PC-3 (cell line): Measurements from ENCODE around the gene P2RY6. TPM values are rescaled to one million over a fixed set of nuclear protein-coding genes. Genes with fewer than 3 reads are reported as not detected.

ENCODE experiments used
- ATAC-seq: fragments of 200-7000 bp; cut with Tn5 transposase; 2 replicates; pipeline ENCODE4 v1.9.1; 2020; ENCODE audit warnings: mild to moderate bottlenecking, moderate library complexity
- BruUV-seq: library from RNA; stranded (reverse); fragments of 400-500 nt; replicated peaks from 2 replicates; lab custom pipeline; 2021; lab: Mats Ljungman, UMichigan
- CTCF ChIA-PET: fragments of 300-600 bp; sonication (Branson Sonifier 250); formaldehyde crosslinking; loops from one replicate; lab custom pipeline; 2022; ENCODE audit warnings: antibody characterized with exemption; lab: Charles Lee
- POLR2A ChIA-PET: fragments of 300-600 bp; sonication (Branson Sonifier 250); formaldehyde crosslinking; loops from one replicate; lab custom pipeline; 2022; ENCODE audit warnings: antibody characterized with exemption; ENCODE audit not compliant: unreplicated experiment; lab: Charles Lee
- DNase-seq: peaks from one replicate; pipeline ENCODE4 v3.0.0-alpha.2; 2015
- H2AFZ ChIP-seq: fragments of 300-600 bp; sonication (generic); 2 replicates; pipeline ENCODE4 v1.6.0; 2016; ENCODE audit warnings: antibody characterized with exemption, low read length
- H3F3A ChIP-seq: fragments of 300-600 bp; sonication (generic); one replicate; pipeline ENCODE4 v1.6.0; 2017; ENCODE audit warnings: antibody characterized with exemption, low read length, control low read depth, mild to moderate bottlenecking; ENCODE audit not compliant: unreplicated experiment
- H3K27ac ChIP-seq: fragments of 300-600 bp; sonication (generic); 2 replicates; pipeline ENCODE4 v1.5.1; 2016; ENCODE audit warnings: mild to moderate bottlenecking, low read length
- H3K27me3 ChIP-seq: fragments of 300-600 bp; sonication (generic); 2 replicates; pipeline ENCODE4 v1.6.1; 2016; ENCODE audit warnings: low read length, mixed read lengths
- H3K36me3 ChIP-seq: fragments of 300-600 bp; sonication (generic); 2 replicates; pipeline ENCODE4 v1.6.1; 2016; ENCODE audit warnings: low read depth, mixed run types, low read length, mixed read lengths
- H3K4me1 ChIP-seq: fragments of 300-600 bp; sonication (generic); 2 replicates; pipeline ENCODE4 v1.5.1; 2016; ENCODE audit warnings: low read length; ENCODE audit not compliant: insufficient read depth
- H3K4me2 ChIP-seq: fragments of 300-600 bp; sonication (generic); 2 replicates; pipeline ENCODE4 v1.6.0; 2016; ENCODE audit warnings: low read length
- H3K4me3 ChIP-seq: fragments of 300-600 bp; sonication (generic); 2 replicates; pipeline ENCODE4 v1.5.1; 2016; ENCODE audit warnings: mild to moderate bottlenecking, low read length, mixed read lengths
- H3K79me2 ChIP-seq: fragments of 300-600 bp; sonication (generic); 2 replicates; pipeline ENCODE4 v1.6.1; 2017; ENCODE audit warnings: low read length, mixed read lengths
- H3K9ac ChIP-seq: fragments of 300-600 bp; sonication (generic); 2 replicates; pipeline ENCODE4 v1.6.0; 2016; ENCODE audit warnings: mild to moderate bottlenecking, low read length
- H3K9me2 ChIP-seq: fragments of 300-600 bp; sonication (generic); replicated peaks from 2 replicates; pipeline ENCODE4 v1.6.1; 2016; ENCODE audit warnings: mixed run types, low read length, mixed read lengths
- H3K9me3 ChIP-seq: fragments of 300-600 bp; sonication (generic); 2 replicates; pipeline ENCODE4 v1.6.1; 2016; ENCODE audit warnings: low read length, mixed read lengths
- H4K20me1 ChIP-seq: fragments of 300-600 bp; sonication (generic); 2 replicates; pipeline ENCODE4 v1.6.1; 2016; ENCODE audit warnings: low read length, mixed read lengths
- EZH2 ChIP-seq: fragments of 300-600 bp; sonication (generic); IDR thresholded peaks from one replicate; pipeline ENCODE4 v1.6.1; 2017; ENCODE audit warnings: antibody characterized with exemption, mild to moderate bottlenecking, low read length; ENCODE audit not compliant: unreplicated experiment
- EZH2phosphoT487 ChIP-seq: fragments of 300-600 bp; sonication (generic); IDR thresholded peaks from 2 replicates; pipeline ENCODE4 v1.6.1; 2018; ENCODE audit warnings: mild to moderate bottlenecking, antibody characterized with exemption, low read length, borderline replicate concordance
- intact Hi-C: fragments of 100-400 bp; cut with micrococcal nuclease; formaldehyde crosslinking; loops from 2 replicates; pipeline ENCODE4 v1.9.0; 2023
- total RNA-seq: library from RNA; depleted of rRNA; stranded (reverse); fragments of >200 nt; gene quantifications from 2 replicates; pipeline ENCODE4 v1.2.3, GENCODE V29; 2014
- TF ChIP-seq, protein P1 (sequence below): fragments of 300-600 bp; sonication (generic); conservative IDR thresholded peaks from 2 replicates; pipeline ENCODE4 v1.5.1; 2017; ENCODE audit warnings: antibody characterized with exemption, low read depth, mild to moderate bottlenecking, low read length

P2RY6 gene
- total RNA-seq, 1 experiment from 2014 or later = 2.0 TPM

DNA sequence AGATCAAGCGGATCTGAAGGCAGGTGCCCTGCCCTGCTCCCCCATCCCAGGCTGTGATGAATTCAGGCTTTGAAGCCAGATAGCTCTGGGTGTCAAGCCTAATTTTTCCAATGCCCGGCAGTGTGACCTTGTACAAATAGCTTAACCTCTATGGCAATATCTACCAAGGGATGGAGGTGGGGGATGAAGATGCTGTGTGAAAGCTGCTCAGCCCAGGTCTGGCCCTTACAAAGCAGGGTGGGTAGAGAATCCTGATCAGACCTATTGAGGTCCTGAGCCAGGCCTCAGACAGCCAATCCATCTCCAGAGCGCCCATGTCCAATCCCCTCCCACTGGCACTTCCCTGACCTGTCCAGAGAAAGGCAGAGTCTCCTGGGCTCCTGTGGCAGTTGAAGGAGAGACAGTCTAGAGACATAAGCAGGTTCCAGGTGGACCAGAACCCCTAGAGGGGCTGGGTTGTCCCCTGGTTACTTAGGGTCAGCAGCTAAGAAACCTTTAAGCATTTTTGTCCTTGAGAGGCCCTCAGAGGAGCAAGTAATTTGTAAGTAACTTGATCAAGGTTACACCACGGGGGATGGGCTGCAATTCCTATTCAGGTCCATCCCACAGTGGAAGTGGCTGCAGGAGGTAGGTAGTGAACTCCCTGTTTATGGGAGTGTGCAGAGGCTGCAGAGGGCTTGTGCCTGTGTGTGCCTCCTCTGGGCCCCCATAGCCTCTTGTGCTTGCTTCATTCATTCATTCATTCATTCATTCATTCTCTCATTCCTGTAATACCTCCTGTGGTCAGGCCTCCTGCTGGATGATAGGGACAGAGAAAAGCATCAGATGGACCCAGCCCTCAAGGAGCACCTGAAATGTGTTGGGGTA, 43.6 kb upstream of the P2RY6 start:
- Histone ChIP-seq H3K27ac (no peak overlapping the region), H3K4me2 (peak overlapping the region; percentile 18), H3K36me3 (peaks cover 29% of the 10 kb centered on the region), H3K9me2 (no peaks in the 10 kb centered on the region), H3K79me2 (peaks cover 57% of the 10 kb centered on the region), H3K27me3 (no peaks in the 10 kb centered on the region), H3K4me1 (peaks cover 19% of the 10 kb centered on the region), H3K4me3 (no peak overlapping the region), H3K9me3 (no peaks in the 10 kb centered on the region), H4K20me1 (no peaks in the 10 kb centered on the region), H2AFZ (no peak overlapping the region), H3F3A (no peaks in the 10 kb centered on the region), H3K9ac (no peak overlapping the region)
- ChIA-PET CTCF (interaction anchor here (0.6 to 0.7 kb wide), 2 partner anchors 349 to 1656 kb away, joined by 4 read pairs; no protein-coding TSS in a partner anchor), POLR2A (no interaction called here)
- ATAC-seq (no peak), DNase-seq (no peak)
- BruUV-seq = no TSS peak
- TF ChIP-seq, protein P1, sequence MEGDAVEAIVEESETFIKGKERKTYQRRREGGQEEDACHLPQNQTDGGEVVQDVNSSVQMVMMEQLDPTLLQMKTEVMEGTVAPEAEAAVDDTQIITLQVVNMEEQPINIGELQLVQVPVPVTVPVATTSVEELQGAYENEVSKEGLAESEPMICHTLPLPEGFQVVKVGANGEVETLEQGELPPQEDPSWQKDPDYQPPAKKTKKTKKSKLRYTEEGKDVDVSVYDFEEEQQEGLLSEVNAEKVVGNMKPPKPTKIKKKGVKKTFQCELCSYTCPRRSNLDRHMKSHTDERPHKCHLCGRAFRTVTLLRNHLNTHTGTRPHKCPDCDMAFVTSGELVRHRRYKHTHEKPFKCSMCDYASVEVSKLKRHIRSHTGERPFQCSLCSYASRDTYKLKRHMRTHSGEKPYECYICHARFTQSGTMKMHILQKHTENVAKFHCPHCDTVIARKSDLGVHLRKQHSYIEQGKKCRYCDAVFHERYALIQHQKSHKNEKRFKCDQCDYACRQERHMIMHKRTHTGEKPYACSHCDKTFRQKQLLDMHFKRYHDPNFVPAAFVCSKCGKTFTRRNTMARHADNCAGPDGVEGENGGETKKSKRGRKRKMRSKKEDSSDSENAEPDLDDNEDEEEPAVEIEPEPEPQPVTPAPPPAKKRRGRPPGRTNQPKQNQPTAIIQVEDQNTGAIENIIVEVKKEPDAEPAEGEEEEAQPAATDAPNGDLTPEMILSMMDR = no peak
- intact Hi-C loops = no loop called here

DNA sequence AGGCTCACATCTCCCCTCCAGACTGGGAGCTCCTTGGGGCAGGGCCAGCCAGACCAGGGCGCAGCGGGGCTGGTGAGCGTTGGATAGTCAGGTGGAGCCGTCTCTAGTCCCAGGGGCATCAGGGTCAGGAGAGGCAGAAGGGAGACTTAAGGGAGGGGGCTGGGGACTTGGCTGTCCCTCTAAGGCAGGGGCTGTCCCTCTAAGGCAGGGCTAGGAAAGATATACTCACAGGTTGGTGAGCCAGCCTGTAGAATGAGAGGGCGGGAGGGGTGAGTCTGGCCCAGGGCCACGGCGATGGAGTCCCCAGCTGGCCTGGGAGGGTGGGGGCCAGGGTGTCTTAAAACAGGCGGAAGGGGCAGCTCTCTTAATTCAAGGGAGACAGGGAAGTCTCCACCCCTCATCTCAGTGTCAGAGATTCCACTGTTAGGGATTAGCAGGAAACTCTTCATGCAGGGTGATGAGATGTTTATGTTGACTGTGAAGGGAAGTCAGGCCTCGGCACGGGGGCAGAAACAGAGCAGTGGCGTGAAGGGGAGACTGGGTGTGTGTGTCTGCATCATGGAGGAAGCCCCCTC, 42.7 kb upstream of the P2RY6 start:
- Histone ChIP-seq H3K36me3 (peaks cover 35% of the 10 kb centered on the region), H4K20me1 (no peaks in the 10 kb centered on the region), H3K27me3 (no peaks in the 10 kb centered on the region), H3K27ac (no peak overlapping the region), H3K9ac (no peak overlapping the region), H3K4me3 (no peak overlapping the region), H3K79me2 (peaks cover 48% of the 10 kb centered on the region), H2AFZ (no peak overlapping the region), H3K9me2 (no peaks in the 10 kb centered on the region), H3F3A (no peaks in the 10 kb centered on the region), H3K9me3 (no peaks in the 10 kb centered on the region), H3K4me2 (no peak overlapping the region), H3K4me1 (peaks cover 19% of the 10 kb centered on the region)
- DNase-seq (no peak), ATAC-seq (no peak)
- CTCF ChIA-PET = no interaction called here
- intact Hi-C loops = no loop called here
- no peak for TF ChIP-seq EZH2
- TF ChIP-seq EZH2phosphoT487 = no peak
- TF ChIP-seq, protein P1 = no peak
- BruUV-seq = no TSS peak
- POLR2A ChIA-PET = no interaction called here
